ENCODE results near the gene INTS6. TPM values are rescaled to one million over a fixed set of nuclear protein-coding genes. Genes with fewer than 3 reads are reported as not detected.
"Not testable (repeated sequence)": the region's sequence is repeated elsewhere in the genome, so short reads cannot be mapped to it uniquely, and the experiment has no call there.

Gene INTS6
- polyA plus RNA-seq, 3 donors from 2014 or later, result 16.3 to 35.9 (median 21.4) TPM

- H3K4me3 Mint-ChIP-seq, result no peak overlapping the region
- peaks cover 27 to 32% (median 29%) of the 10 kb centered on the region in 3 donors for H3K36me3 Mint-ChIP-seq
- peak overlapping the region in 3 of 6 donors; percentile 6 to 52 (median 37) for H3K27ac Mint-ChIP-seq
- no peaks in the 10 kb centered on the region for H3K27me3 Mint-ChIP-seq (ENCODE audit: low read depth in 3 of 3)
- peaks cover 53 to 90% of the 10 kb centered on the region in 2 donors for H3K4me1 Mint-ChIP-seq
- H3K9me3 Mint-ChIP-seq, result peaks cover 0 to 1% (median 0%) of the 10 kb centered on the region in 6 donors
- no peak for DNase-seq
Observed at GRCh38 chr13:51416107-51416506, 36.7 kb downstream of the INTS6 start.

GRCh38 chr13:51415339-51415738 lies 37.5 kb downstream of the INTS6 start:
- H3K4me1 Mint-ChIP-seq, result peaks cover 48 to 87% of the 10 kb centered on the region in 2 donors
- H3K4me3 Mint-ChIP-seq; H3K9me3 Mint-ChIP-seq; H3K27me3 Mint-ChIP-seq (ENCODE audit: low read depth in 3 of 3); DNase-seq: not testable (repeated sequence)
- H3K36me3 Mint-ChIP-seq, result peaks cover 29 to 35% (median 30%) of the 10 kb centered on the region in 3 donors
- peak overlapping the region in 2 of 6 donors; percentile 32 to 77 for H3K27ac Mint-ChIP-seq

GRCh38 chr13:51412431-51412830 lies 40.4 kb downstream of the INTS6 start:
- no peak for DNase-seq
- Mint-ChIP-seq H3K4me3 (no peak overlapping the region), H3K27me3 (ENCODE audit: low read depth in 3 of 3) (no peaks in the 10 kb centered on the region), H3K36me3 (peaks cover 19 to 30% (median 29%) of the 10 kb centered on the region in 3 donors), H3K9me3 (peaks cover 0 to 1% (median 0%) of the 10 kb centered on the region in 6 donors), H3K4me1 (peaks cover 40 to 81% of the 10 kb centered on the region in 2 donors), H3K27ac (peak overlapping the region in 2 of 6 donors; percentile 24 to 71)

GRCh38 chr13:51405176-51405575 lies 47.7 kb downstream of the INTS6 start:
- peak overlapping the region in 4 of 5 donors; percentile 0 to 44 (median 8) for H3K4me3 Mint-ChIP-seq
- H3K9me3 Mint-ChIP-seq, result no peaks in the 10 kb centered on the region
- H3K36me3 Mint-ChIP-seq, result peaks cover 5 to 14% (median 9%) of the 10 kb centered on the region in 3 donors

GRCh38 chr13:51397262-51397941 lies 55.4 kb downstream of the INTS6 start:
- H3K27me3 Mint-ChIP-seq (ENCODE audit: low read depth in 3 of 3), result peaks cover 0 to 1% (median 0%) of the 10 kb centered on the region in 3 donors
- no peak overlapping the region for H3K4me3 Mint-ChIP-seq
- peak overlapping the region in 2 of 6 donors; percentile 30 to 34 for H3K27ac Mint-ChIP-seq
- H3K9me3 Mint-ChIP-seq, result no peaks in the 10 kb centered on the region
- no peak for DNase-seq
- H3K4me1 Mint-ChIP-seq, result peaks cover 57 to 82% of the 10 kb centered on the region in 2 donors
- no peaks in the 10 kb centered on the region for H3K36me3 Mint-ChIP-seq

More at GRCh38 chr13:51405176-51405575, 47.7 kb downstream of the INTS6 start:
- H3K4me1 Mint-ChIP-seq, result peaks cover 59 to 83% of the 10 kb centered on the region in 2 donors
- DNase-seq, result no peak
- peaks cover 0 to 3% (median 0%) of the 10 kb centered on the region in 3 donors for H3K27me3 Mint-ChIP-seq (ENCODE audit: low read depth in 3 of 3)
- H3K27ac Mint-ChIP-seq, result peak overlapping the region; percentile 3 to 77 (median 52)

GRCh38 chr13:51396352-51396751 lies 56.5 kb downstream of the INTS6 start:
- Mint-ChIP-seq H3K27me3 (ENCODE audit: low read depth in 3 of 3) (peaks cover 0 to 1% (median 0%) of the 10 kb centered on the region in 3 donors), H3K4me1 (peaks cover 57 to 81% of the 10 kb centered on the region in 2 donors), H3K4me3 (peak overlapping the region in 1 of 5 donors; percentile 1), H3K9me3 (no peaks in the 10 kb centered on the region), H3K36me3 (no peaks in the 10 kb centered on the region), H3K27ac (peak overlapping the region in 3 of 6 donors; percentile 6 to 44 (median 6))
- no peak for DNase-seq

GRCh38 chr13:51394724-51395123 lies 58.1 kb downstream of the INTS6 start:
- Mint-ChIP-seq H3K9me3 (no peaks in the 10 kb centered on the region), H3K27ac (peak overlapping the region in 2 of 6 donors; percentile 25 to 73), H3K4me3 (no peak overlapping the region), H3K4me1 (peaks cover 48 to 70% of the 10 kb centered on the region in 2 donors), H3K27me3 (ENCODE audit: low read depth in 3 of 3) (peaks cover 0 to 1% (median 0%) of the 10 kb centered on the region in 3 donors), H3K36me3 (no peaks in the 10 kb centered on the region)
- DNase-seq, result no peak

- Mint-ChIP-seq H3K4me3 (no peak overlapping the region), H3K36me3 (peaks cover 0 to 9% (median 3%) of the 10 kb centered on the region in 3 donors), H3K27me3 (ENCODE audit: low read depth in 3 of 3) (no peaks in the 10 kb centered on the region), H3K27ac (no peak overlapping the region), H3K4me1 (peaks cover 6 to 13% of the 10 kb centered on the region in 2 donors), H3K9me3 (no peaks in the 10 kb centered on the region)
- no peak for DNase-seq
Observed at GRCh38 chr13:51385114-51385513, 67.7 kb downstream of the INTS6 start.

- Mint-ChIP-seq H3K4me3 (no peak overlapping the region), H3K36me3 (peaks cover 11 to 35% (median 17%) of the 10 kb centered on the region in 3 donors), H3K27ac (peak overlapping the region in 1 of 6 donors; percentile 22), H3K27me3 (ENCODE audit: low read depth in 3 of 3) (no peaks in the 10 kb centered on the region), H3K9me3 (no peaks in the 10 kb centered on the region), H3K4me1 (peaks cover 4 to 6% of the 10 kb centered on the region in 2 donors)
- no peak for DNase-seq
Observed at GRCh38 chr13:51380269-51380668, 72.6 kb downstream of the INTS6 start.

GRCh38 chr13:51373451-51373850 lies 79.4 kb downstream of the INTS6 start:
- H3K4me3 Mint-ChIP-seq, result no peak overlapping the region
- H3K27me3 Mint-ChIP-seq (ENCODE audit: low read depth in 3 of 3), result peaks cover 0 to 1% (median 0%) of the 10 kb centered on the region in 3 donors
- peaks cover 15 to 30% (median 20%) of the 10 kb centered on the region in 3 donors for H3K36me3 Mint-ChIP-seq
- no peak for DNase-seq
- no peaks in the 10 kb centered on the region for H3K4me1 Mint-ChIP-seq
- no peak overlapping the region for H3K27ac Mint-ChIP-seq
- no peaks in the 10 kb centered on the region for H3K9me3 Mint-ChIP-seq

GRCh38 chr13:51371768-51372399 lies 81.0 kb downstream of the INTS6 start:
- peaks cover 0 to 1% (median 0%) of the 10 kb centered on the region in 3 donors for H3K27me3 Mint-ChIP-seq (ENCODE audit: low read depth in 3 of 3)
- no peaks in the 10 kb centered on the region for H3K4me1 Mint-ChIP-seq
- peaks cover 7 to 25% (median 22%) of the 10 kb centered on the region in 3 donors for H3K36me3 Mint-ChIP-seq
- H3K9me3 Mint-ChIP-seq, result no peaks in the 10 kb centered on the region
- no peak for DNase-seq
- H3K4me3 Mint-ChIP-seq, result no peak overlapping the region
- H3K27ac Mint-ChIP-seq, result no peak overlapping the region

- peak overlapping the region in 2 of 6 donors; percentile 6 to 8 for H3K27ac Mint-ChIP-seq
- H3K4me3 Mint-ChIP-seq, result no peak overlapping the region
- H3K27me3 Mint-ChIP-seq (ENCODE audit: low read depth in 3 of 3), result peaks cover 0 to 1% (median 0%) of the 10 kb centered on the region in 3 donors
- H3K4me1 Mint-ChIP-seq, result no peaks in the 10 kb centered on the region
- DNase-seq, result no peak
- H3K9me3 Mint-ChIP-seq, result no peaks in the 10 kb centered on the region
- H3K36me3 Mint-ChIP-seq, result peaks cover 3 to 28% (median 22%) of the 10 kb centered on the region in 3 donors
Observed at GRCh38 chr13:51370811-51371210, 82.0 kb downstream of the INTS6 start.

- no peak for DNase-seq
- Mint-ChIP-seq H3K4me1 (no peaks in the 10 kb centered on the region), H3K4me3 (no peak overlapping the region), H3K27ac (peak overlapping the region in 4 of 6 donors; percentile 6 to 53 (median 10)), H3K27me3 (ENCODE audit: low read depth in 3 of 3) (peaks cover 0 to 1% (median 0%) of the 10 kb centered on the region in 3 donors), H3K9me3 (no peaks in the 10 kb centered on the region), H3K36me3 (peaks cover 3 to 24% (median 20%) of the 10 kb centered on the region in 3 donors)
Observed at GRCh38 chr13:51370116-51370515, 82.7 kb downstream of the INTS6 start.
